Brain pericyte (primary cell): Measurements from ENCODE around the gene COL18A1.

Experiments used
- DNase-seq: peaks from one replicate; pipeline ENCODE4 v3.0.0-alpha.2; 2012; ENCODE audit warnings: low read depth, low spot score

COL18A1 gene

GRCh38 chr21:45454926-45455673 lies 50.1 kb downstream of the COL18A1 start:
- DNase-seq = no peak

- no peak for DNase-seq
Observed at GRCh38 chr21:45455674-45456583, 51.0 kb downstream of the COL18A1 start.

DNA sequence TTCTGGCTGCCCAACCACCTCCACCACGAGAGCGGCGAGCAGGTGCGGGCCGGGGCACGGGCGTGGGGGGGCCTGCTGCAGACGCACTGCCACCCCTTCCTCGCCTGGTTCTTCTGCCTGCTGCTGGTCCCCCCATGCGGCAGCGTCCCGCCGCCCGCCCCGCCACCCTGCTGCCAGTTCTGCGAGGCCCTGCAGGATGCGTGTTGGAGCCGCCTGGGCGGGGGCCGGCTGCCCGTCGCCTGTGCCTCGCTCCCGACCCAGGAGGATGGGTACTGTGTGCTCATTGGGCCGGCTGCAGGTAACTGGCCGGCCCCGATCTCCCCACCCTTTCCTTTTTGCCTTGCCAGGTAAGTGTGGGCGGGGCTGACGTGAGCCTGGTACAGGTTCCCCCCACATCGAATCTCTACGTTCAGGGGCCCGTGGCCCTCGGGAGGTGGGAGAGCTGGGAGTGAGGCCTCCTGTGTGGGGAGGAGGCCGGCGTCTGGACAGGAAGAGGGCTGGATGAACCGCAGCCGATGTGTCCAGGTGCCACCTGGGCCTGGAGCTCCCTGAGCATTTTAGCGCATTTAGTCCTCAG lies 51.7 kb downstream of the COL18A1 start:
- no peak for DNase-seq

DNA sequence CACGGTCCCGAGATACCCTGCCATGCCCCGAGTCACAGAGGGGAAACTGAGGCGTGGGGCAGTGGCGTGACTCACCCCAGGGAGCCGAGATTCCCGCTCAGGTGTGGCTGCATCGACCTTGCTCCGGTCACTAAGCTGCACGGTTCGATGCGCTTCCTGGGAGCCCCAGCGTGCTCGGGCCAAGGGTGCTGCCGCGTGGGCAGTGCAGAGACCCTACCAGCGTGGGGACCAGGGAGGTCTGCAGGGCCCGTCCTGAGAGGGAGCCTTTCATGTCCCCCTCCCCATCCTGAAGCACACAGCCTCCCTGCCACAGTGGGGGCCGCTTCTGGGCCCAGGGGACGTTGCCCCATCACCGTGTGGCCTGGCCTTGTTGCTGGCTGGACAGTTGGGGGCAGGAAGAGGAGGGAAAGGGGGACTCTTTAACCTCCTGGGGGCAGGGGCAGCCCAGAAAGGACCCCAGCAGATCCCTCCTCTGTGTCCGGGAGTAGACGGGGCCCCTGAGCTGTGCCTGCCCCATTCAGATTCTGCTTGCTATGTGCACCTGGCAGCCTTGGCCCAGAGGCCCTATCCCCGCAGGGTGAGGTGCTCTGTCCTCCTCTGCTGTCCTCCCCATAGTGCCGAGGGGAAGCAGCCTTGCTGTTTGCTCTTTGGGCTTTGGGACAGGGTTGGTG lies 52.3 kb downstream of the COL18A1 start:
- DNase-seq = no peak

DNA sequence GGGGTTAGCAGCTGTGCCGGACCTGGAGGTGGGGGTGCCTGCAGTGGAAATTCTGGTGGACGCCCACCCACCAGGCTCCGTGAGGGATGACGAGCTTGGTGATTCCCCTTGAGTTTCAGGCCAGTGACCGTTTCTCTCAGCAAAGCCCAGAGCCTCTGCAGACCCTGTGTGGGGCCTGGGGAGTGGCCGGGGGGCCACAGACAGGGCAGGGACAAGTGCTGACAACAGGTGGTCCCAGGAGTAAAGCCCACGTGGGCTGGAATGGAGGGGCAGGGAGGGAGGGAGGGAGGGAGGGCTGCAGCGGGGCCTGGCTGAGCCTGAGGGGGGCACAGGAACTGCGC lies 52.8 kb downstream of the COL18A1 start:
- DNase-seq = no peak

DNA sequence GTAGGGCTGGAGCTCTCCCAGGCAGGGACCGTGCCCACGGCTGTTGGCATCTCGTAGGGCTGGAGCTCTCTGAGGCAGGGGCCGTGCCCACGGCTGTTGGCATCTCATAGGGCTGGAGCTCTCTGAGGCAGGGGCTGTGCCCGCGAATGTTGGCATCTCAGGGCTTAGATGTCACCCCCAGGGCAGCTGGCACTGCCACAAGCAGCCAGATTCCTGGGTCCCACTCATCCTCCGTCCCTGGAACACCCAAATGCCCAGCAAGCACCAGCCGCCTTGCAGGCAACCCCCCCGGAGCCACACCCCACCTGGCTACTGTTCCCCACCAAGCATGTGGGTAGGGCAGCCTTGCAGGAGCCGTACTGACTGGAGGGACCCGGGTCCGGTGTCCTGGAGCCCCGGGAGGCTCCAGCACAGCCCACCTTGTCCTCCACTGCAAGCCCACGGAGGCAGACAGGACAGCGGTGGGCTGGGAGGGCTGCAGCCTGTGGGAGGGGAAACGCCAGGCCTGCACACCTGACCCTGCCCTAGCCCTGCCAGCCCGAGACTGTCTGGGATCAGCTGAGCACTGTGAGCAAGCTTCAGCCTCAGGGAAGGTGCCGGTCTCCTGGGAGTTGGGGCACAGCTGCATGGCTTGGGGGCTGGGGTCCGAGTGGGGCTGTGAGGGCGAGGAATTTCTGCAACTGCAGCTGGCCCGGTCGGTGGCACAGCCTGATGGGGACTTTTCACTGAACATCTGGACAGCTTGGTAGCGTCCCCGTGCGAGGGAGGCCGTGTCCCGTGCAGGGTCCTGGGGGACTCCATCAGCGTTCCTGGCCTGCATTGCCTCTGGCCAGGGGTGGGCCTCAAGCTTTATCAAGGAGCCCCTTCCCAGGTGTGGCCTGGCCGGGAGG lies 53.6 kb downstream of the COL18A1 start:
- no peak for DNase-seq

DNA sequence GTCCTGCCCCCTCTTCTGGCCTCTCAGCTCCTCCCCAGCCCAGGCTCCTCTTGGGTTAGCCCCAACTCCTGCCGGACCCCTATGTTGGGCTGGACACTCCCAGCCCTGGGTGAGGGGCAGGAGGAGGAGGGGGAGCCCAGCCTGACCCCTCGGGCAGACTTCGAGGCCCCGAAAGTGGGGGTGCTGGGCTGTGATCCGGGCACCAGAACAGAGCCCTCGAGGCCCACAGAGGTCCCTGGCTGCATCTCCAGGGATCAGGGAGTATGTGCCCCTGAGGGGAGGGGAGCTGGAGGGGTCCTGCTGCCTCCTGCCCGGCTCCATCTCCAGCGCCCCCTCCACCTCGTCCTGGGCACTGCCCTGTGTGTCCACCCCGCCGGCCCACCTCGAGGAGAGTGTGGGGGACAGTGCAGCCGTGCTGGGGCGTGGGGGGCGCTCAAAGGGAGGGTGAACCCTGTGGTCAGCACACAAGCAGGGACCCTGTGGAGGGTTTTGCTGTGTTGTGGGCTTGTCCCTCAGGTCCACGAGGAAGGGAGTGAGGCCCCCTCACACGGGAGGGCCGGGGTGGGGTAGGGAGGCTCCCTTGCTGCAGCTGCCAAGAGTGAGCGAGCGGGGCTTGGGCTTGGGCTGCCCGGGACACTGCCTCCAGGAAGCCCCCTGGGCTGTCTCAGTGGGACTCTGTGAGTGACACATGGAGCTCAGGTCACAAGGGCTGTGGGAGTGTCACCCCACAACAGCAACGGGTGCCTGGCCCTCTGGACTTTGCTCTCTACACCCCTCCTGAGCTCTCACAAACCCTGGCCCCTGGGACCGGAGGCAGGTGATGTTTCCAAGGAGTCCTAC lies 54.4 kb downstream of the COL18A1 start:
- no peak for DNase-seq

DNA sequence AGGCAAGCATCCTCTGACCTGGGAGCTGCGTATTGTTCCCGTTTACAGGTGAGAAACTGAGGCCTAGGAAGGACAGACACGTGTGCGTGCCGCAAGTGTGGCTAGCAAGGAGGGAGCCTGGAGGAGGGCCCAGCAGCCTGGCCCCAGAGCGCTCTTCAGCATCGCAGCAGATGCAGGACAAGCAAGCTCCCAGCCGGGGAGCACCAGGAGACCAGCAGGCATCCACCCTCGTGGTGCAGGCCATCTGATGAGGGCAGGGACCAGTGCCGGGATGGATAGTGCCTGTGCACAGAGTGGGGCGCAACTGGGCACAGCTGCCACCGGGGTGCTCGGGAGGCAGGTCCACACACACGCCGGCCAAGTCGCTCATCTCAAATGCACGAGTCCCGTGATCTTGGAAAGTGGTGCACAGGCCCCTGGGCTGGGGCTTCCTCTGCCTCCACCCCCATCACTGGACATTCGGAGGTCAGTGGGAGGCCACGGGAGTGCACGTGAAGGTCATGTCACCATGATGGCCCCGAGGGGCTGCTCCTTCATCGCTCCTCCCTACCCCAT lies 55.1 kb downstream of the COL18A1 start:
- no peak for DNase-seq

GRCh38 chr21:45460611-45461368 lies 55.8 kb downstream of the COL18A1 start:
- no peak for DNase-seq

GRCh38 chr21:45461369-45461750 lies 56.4 kb downstream of the COL18A1 start:
- no peak for DNase-seq

GRCh38 chr21:45461806-45462341 lies 56.9 kb downstream of the COL18A1 start:
- no peak for DNase-seq

DNA sequence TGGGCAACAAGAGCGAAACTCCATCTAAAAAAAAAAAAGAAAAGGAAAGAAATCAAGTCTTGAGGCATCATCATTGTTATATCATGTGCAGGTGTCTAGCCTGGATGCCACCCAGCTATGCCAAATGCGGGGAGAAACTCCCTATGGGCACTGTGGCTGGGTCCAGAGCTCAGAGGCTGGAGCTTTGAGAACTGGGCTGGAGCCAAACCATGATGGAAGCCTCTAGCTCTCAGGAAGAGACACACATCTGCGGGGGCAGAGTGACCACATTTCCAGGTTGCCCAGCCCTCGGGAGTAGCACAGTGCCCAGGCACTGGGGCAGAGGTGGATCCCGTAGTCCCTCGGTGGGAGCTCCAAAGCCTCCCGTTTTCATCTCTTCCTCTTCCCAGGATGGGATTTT lies 58.9 kb downstream of the COL18A1 start:
- DNase-seq = no peak

- no peak for DNase-seq
Observed at GRCh38 chr21:45464309-45464708, 59.3 kb downstream of the COL18A1 start.

DNA sequence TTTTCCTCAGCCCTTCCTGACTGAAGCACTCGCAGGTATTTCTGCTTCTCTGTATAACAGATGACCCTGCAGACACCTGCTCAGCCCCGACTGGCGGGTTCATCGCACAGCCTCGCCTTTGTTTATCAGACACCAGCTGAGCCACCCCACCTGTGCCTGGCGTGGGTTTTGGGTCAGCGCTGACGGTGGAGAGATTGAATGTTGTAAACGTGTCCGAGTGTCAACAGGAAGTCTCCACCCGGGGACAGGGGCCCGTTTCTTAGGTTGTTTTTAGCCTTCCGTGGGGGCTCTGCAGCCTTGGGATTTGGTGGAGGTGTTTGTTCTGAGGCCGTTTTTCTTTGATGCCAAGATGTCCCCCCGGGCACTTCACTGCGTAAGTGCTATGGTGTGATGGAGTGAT lies 60.1 kb downstream of the COL18A1 start:
- no peak for DNase-seq

- no peak for DNase-seq
Observed at GRCh38 chr21:45465611-45466329, 60.8 kb downstream of the COL18A1 start.

DNA sequence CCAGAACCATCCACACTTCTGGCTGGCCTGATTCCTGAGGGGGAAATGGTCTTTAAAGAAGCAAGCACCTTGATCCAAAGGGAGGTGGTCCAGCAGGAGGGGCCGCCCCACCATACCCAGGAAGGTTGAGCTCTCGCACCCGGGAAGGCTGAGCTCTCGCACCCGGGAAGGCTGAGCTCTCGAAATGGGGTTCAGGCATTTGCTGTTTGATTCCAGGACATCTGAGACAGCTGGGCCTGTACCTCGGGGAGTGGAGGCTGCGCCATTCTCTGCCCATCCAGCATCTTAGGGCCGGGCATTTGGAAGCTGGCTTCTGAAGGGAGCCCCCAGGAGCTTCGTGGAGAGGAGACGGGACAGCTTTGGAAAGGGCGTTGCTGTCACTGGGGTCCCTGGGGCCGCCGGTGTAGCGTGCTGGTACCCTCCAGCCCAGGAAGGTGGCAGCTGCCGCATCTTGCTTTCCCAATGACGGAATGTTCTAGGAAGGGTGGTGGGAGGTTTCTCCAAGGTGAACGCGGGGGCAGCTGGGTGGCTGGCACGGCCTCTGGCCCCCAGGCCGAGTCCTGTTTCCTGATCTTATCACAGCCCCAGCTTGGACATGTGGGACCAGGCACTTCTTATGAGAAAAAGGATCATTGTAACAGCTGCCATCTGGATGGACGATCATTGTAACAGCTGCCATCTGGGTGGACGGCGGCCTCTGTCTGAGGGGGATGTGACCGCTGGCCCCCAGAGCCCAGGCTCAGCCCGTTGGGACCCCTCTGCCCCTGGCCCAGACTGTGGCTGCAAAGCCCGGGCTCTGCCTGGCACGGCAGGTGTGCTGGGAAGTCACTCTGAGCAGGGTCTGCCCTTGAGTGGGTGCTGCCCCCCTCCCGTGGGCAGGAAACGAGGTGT lies 61.6 kb downstream of the COL18A1 start:
- DNase-seq = no peak

GRCh38 chr21:45467221-45467779 lies 62.3 kb downstream of the COL18A1 start:
- no peak for DNase-seq
